HepG2 (cell line): ENCODE data around the gene TMCC1. TPM values are rescaled to one million over a fixed set of nuclear protein-coding genes. Genes with fewer than 3 reads are reported as not detected.

Source experiments
- ATF7-NPFF ChIP-seq: sonication (generic); formaldehyde crosslinking; IDR thresholded peaks from 2 replicates; pipeline ENCODE4 v1.8.1; 2023; ENCODE audit warnings: mild to moderate bottlenecking, low read depth, missing genetic modification reagents, moderate library complexity
- CSRNP1 ChIP-seq: sonication (generic); formaldehyde crosslinking; IDR thresholded peaks from 2 replicates; pipeline ENCODE4 v1.8.1; 2023; ENCODE audit warnings: mild to moderate bottlenecking, missing genetic modification reagents
- HIVEP1 ChIP-seq: sonication (generic); formaldehyde crosslinking; IDR thresholded peaks from 2 replicates; pipeline ENCODE4 v1.4.0; 2020; ENCODE audit warnings: mild to moderate bottlenecking, missing genetic modification reagents
- HNRNPUL1 ChIP-seq: fragments of 200-400 bp; formaldehyde crosslinking; IDR thresholded peaks from 2 replicates; pipeline ENCODE4 v1.6.1; 2017; ENCODE audit warnings: low read depth, mild to moderate bottlenecking, low read length, moderate library complexity
- HOMEZ ChIP-seq: IDR thresholded peaks from 2 replicates; pipeline ENCODE4 v1.6.1; 2016; ENCODE audit warnings: low read depth
- HOXA5 ChIP-seq: sonication (generic); formaldehyde crosslinking; IDR thresholded peaks from 2 replicates; pipeline ENCODE4 v1.4.0; 2020; ENCODE audit warnings: missing genetic modification reagents
- MED1 ChIP-seq: sonication (generic); formaldehyde crosslinking; IDR thresholded peaks from 2 replicates; pipeline ENCODE4 v1.4.0; 2020; ENCODE audit warnings: missing genetic modification reagents
- MNT ChIP-seq: fragments of 450-650 bp; IDR thresholded peaks from 2 replicates; pipeline ENCODE4 v1.6.1; 2016
- POLR2G ChIP-seq: fragments of 200-400 bp; formaldehyde crosslinking; IDR thresholded peaks from 2 replicates; pipeline ENCODE4 v1.6.1; 2018; ENCODE audit warnings: mild to moderate bottlenecking, low read depth, low read length, moderate library complexity
- ZNF207 ChIP-seq: fragments of 450-650 bp; IDR thresholded peaks from 2 replicates; pipeline ENCODE4 v1.6.1; 2016; ENCODE audit warnings: antibody characterized with exemption, borderline replicate concordance
- ZNF337 ChIP-seq: sonication (generic); formaldehyde crosslinking; IDR thresholded peaks from 2 replicates; pipeline ENCODE4 v1.5.1; 2020; ENCODE audit warnings: missing genetic modification reagents, low read depth, mild to moderate bottlenecking, borderline replicate concordance
- ZNF569 ChIP-seq: sonication (generic); formaldehyde crosslinking; IDR thresholded peaks from 2 replicates; pipeline ENCODE4 v1.5.0; 2020; ENCODE audit warnings: mild to moderate bottlenecking, missing genetic modification reagents, moderate library complexity, borderline replicate concordance
- ZNF576 ChIP-seq: sonication (generic); formaldehyde crosslinking; IDR thresholded peaks from 2 replicates; pipeline ENCODE4 v1.4.0; 2020; ENCODE audit warnings: mild to moderate bottlenecking, missing genetic modification reagents
- ZNF703 ChIP-seq: sonication (generic); formaldehyde crosslinking; IDR thresholded peaks from 2 replicates; pipeline ENCODE4 v1.5.1; 2020; ENCODE audit warnings: missing genetic modification reagents, mild to moderate bottlenecking, moderate library complexity, borderline replicate concordance
- ZNF747 ChIP-seq: sonication (generic); formaldehyde crosslinking; IDR thresholded peaks from 2 replicates; pipeline ENCODE4 v1.8.1; 2023; ENCODE audit warnings: missing genetic modification reagents, mild to moderate bottlenecking, borderline replicate concordance
- ZNF800 ChIP-seq: sonication (generic); formaldehyde crosslinking; IDR thresholded peaks from 2 replicates; pipeline ENCODE4 v1.4.0; 2020; ENCODE audit warnings: missing genetic modification reagents
- ZSCAN12 ChIP-seq: sonication (generic); formaldehyde crosslinking; IDR thresholded peaks from 2 replicates; pipeline ENCODE4 v1.9.0; 2021; ENCODE audit warnings: mild to moderate bottlenecking, missing genetic modification reagents
- ZSCAN31 ChIP-seq: sonication (generic); formaldehyde crosslinking; IDR thresholded peaks from 2 replicates; pipeline ENCODE4 v1.5.0; 2020; ENCODE audit warnings: low read depth, mild to moderate bottlenecking, missing genetic modification reagents
- polyA plus RNA-seq, 8 experiments: library from polyadenylated mRNA; depleted of rRNA in 3 of 8; stranded (reverse) in 7 of 8; unstranded in 1 of 8; fragments of >200 nt; fragmentation: Illumina TruSeq in 4 of 8; extraction: Trizol in 4 of 8; gene quantifications; 2 replicates each; pipeline versions ENCODE4 v1.2.1 to v1.2.3, GENCODE V29; 2011 to 2016; ENCODE audit warnings: low read depth in 4 of 8, missing spikeins in 1 of 8, mixed read lengths in 1 of 8; ENCODE audit not compliant: insufficient read depth in 1 of 8
- total RNA-seq, 5 experiments: library from RNA; depleted of rRNA; stranded (reverse); fragments of >200 nt; fragmentation: Illumina TruSeq; extraction: Trizol; gene quantifications; 2 replicates each; pipeline ENCODE4 v1.2.3, GENCODE V29; 2016; ENCODE audit warnings: low read depth in 1 of 5

TMCC1 gene
- total and polyA plus RNA-seq, 2 of the 13 experiments (the other 11 are each of a cell fraction or from before 2014, with no cell fraction given) = 12.1 to 264 TPM

GRCh38 chr3:129605922-129606635 lies 287.4 kb downstream of the TMCC1 start (continued):
- TF ChIP-seq HNRNPUL1 (no peak), ZNF337 (CRISPR knock-in tag) (peak; percentile 65; the same call in 1 of the 2 replicates), ZSCAN31 (CRISPR knock-in tag) (peak; percentile 85), HIVEP1 (CRISPR knock-in tag) (no peak; the same call in 1 of the 2 replicates), ZNF569 (CRISPR knock-in tag) (no peak), ZSCAN12 (no peak), ZNF703 (peak; percentile 85; the same call in 1 of the 2 replicates), ZNF747 (0 out of 2 replicates have a peak, but pooled peaks have one; percentile 34), MNT (no peak), CSRNP1 (CRISPR knock-in tag) (no peak), ATF7-NPFF (CRISPR knock-in tag) (peak; percentile 70; the same call in 1 of the 2 replicates), HOMEZ (CRISPR knock-in tag) (no peak), HOXA5 (no peak), ZNF576 (CRISPR knock-in tag) (no peak), MED1 (CRISPR knock-in tag) (0 out of 2 replicates have a peak, but pooled peaks have one; percentile 9), ZNF800 (CRISPR knock-in tag) (no peak; the same call in 1 of the 2 replicates), POLR2G (no peak), ZNF207 (no peak)
